CD14-positive monocyte (primary cell): ENCODE results near the gene RXRG. TPM values are rescaled to one million over a fixed set of nuclear protein-coding genes. Genes with fewer than 3 reads are reported as not detected.

Source experiments
- DNase-seq, 3 donors: peaks; one replicate each; pipeline ENCODE4 v3.0.0-alpha.2; 2011 to 2022
- H2AFZ ChIP-seq: 2 replicates; pipeline ENCODE4 v1.6.0; 2012; ENCODE audit warnings: mild to moderate bottlenecking, low read depth, low read length, inconsistent platforms; ENCODE audit not compliant: insufficient read depth, poor library complexity, severe bottlenecking
- H3K27ac ChIP-seq, 2 donors: 1 replicate in 1 of 2; 2 replicates in 1 of 2; pipeline ENCODE4 v1.5.1; 2012 to 2013; ENCODE audit warnings: low read length in 2 of 2, control low read depth in 1 of 2, inconsistent platforms in 1 of 2, low read depth in 1 of 2, mild to moderate bottlenecking in 1 of 2
- H3K27me3 ChIP-seq, 2 donors: one replicate each; pipeline versions ENCODE4 v1.6.0 to v1.6.1; 2011 to 2013; ENCODE audit warnings: low read length in 2 of 2; ENCODE audit not compliant: control insufficient read depth in 2 of 2, insufficient read depth in 2 of 2
- H3K36me3 ChIP-seq, 2 donors: replicated peaks in 1 of 2; 1 replicate in 1 of 2; 2 replicates in 1 of 2; pipeline versions ENCODE4 v1.5.1 to v1.6.1; 2012 to 2013; ENCODE audit warnings: low read length in 2 of 2, control low read depth in 1 of 2, inconsistent platforms in 1 of 2, mild to moderate bottlenecking in 1 of 2; ENCODE audit not compliant: insufficient read depth in 2 of 2, control insufficient read depth in 1 of 2
- H3K4me1 ChIP-seq, 2 donors: 1 replicate in 1 of 2; 2 replicates in 1 of 2; pipeline versions ENCODE4 v1.5.1 to v1.6.1; 2012 to 2013; ENCODE audit warnings: low read length in 2 of 2, control low read depth in 1 of 2, inconsistent platforms in 1 of 2, mild to moderate bottlenecking in 1 of 2, moderate library complexity in 1 of 2; ENCODE audit not compliant: insufficient read depth in 2 of 2, control insufficient read depth in 1 of 2
- H3K4me2 ChIP-seq: replicated peaks from 2 replicates; pipeline ENCODE3; 2012; ENCODE audit warnings: low read length, moderate library complexity, mild to moderate bottlenecking; ENCODE audit not compliant: poor library complexity, severe bottlenecking; ENCODE audit errors: extremely low read depth
- H3K4me3 ChIP-seq, 3 experiments: fragments of 200-600 bp in 1 of 3; sonication (generic) in 1 of 3; replicated peaks in 1 of 3; 1 replicate in 2 of 3; 2 replicates in 1 of 3; pipeline ENCODE4 v1.5.1; 2011 to 2013; ENCODE audit warnings: low read length in 3 of 3, mild to moderate bottlenecking in 3 of 3, control low read depth in 2 of 3, low read depth in 2 of 3, inconsistent platforms in 1 of 3, moderate library complexity in 1 of 3
- H3K79me2 ChIP-seq: 2 replicates; pipeline ENCODE4 v1.6.0; 2012; ENCODE audit warnings: mild to moderate bottlenecking, control low read depth, inconsistent platforms, low read length, moderate library complexity; ENCODE audit not compliant: insufficient read depth
- H3K9ac ChIP-seq: 2 replicates; pipeline ENCODE4 v1.6.0; 2017; ENCODE audit warnings: low read length, mild to moderate bottlenecking; ENCODE audit not compliant: insufficient read depth, poor library complexity, severe bottlenecking
- H3K9me3 ChIP-seq, 2 donors: replicated peaks in 1 of 2; 1 replicate in 1 of 2; 2 replicates in 1 of 2; pipeline versions ENCODE4 v1.5.1 to v1.6.1; 2012 to 2013; ENCODE audit warnings: low read length in 2 of 2, control low read depth in 1 of 2; ENCODE audit not compliant: control insufficient read depth in 1 of 2, insufficient read depth in 1 of 2
- H4K20me1 ChIP-seq: 2 replicates; pipeline ENCODE4 v1.6.0; 2012; ENCODE audit warnings: mild to moderate bottlenecking, low read length, control low read depth, moderate library complexity; ENCODE audit not compliant: insufficient read depth
- H3K27ac Mint-ChIP-seq, 7 donors: one replicate each; pipeline ENCODE4 v1.8.0; 2020; ENCODE audit warnings: mild to moderate bottlenecking in 7 of 7, mixed read lengths in 7 of 7, moderate library complexity in 6 of 7, inconsistent platforms in 2 of 7
- H3K27me3 Mint-ChIP-seq, 3 donors: one replicate each; pipeline ENCODE4 v1.8.0; 2021 to 2022; ENCODE audit warnings: low read depth in 3 of 3, mild to moderate bottlenecking in 3 of 3, mixed read lengths in 3 of 3, moderate library complexity in 3 of 3, inconsistent platforms in 1 of 3
- H3K36me3 Mint-ChIP-seq, 2 donors: one replicate each; pipeline ENCODE4 v1.8.0; 2020; ENCODE audit warnings: mixed read lengths in 2 of 2, inconsistent platforms in 1 of 2, mild to moderate bottlenecking in 1 of 2
- H3K4me1 Mint-ChIP-seq: one replicate; pipeline ENCODE4 v1.8.0; 2020; ENCODE audit warnings: mild to moderate bottlenecking, mixed read lengths
- H3K4me3 Mint-ChIP-seq, 2 donors: one replicate each; pipeline ENCODE4 v1.8.0; 2020; ENCODE audit warnings: mild to moderate bottlenecking in 2 of 2, mixed read lengths in 2 of 2, moderate library complexity in 1 of 2
- H3K9me3 Mint-ChIP-seq, 7 donors: one replicate each; pipeline ENCODE4 v1.8.0; 2020 to 2022; ENCODE audit warnings: mixed read lengths in 7 of 7, mild to moderate bottlenecking in 6 of 7, moderate library complexity in 6 of 7, inconsistent platforms in 2 of 7
- WGBS: methylation state at CpG from one replicate; pipeline ENCODE4 v1.1.5; 2013; ENCODE audit warnings: missing lambda C conversion rate; ENCODE audit not compliant: insufficient coverage; 5-methylcytosine and 5-hydroxymethylcytosine counted together
- intact Hi-C, 2 donors: fragments of 100-400 bp; cut with micrococcal nuclease; formaldehyde crosslinking; loops; one replicate each; pipeline versions ENCODE4 v1.15.0 to v1.15.1; 2023
- polyA plus RNA-seq, 3 donors: library from polyadenylated mRNA; depleted of rRNA in 1 of 3; unstranded in 2 of 3; stranded (reverse) in 1 of 3; fragments of 300-500 nt in 2 of 3; fragments of >200 nt in 1 of 3; fragmentation: Illumina TruSeq in 2 of 3; gene quantifications; 1 replicate in 2 of 3; 2 replicates in 1 of 3; pipeline ENCODE4 v1.2.3, GENCODE V29; 2012 to 2021
- TF ChIP-seq, protein P1 (sequence below): fragments of 200-600 bp; IDR thresholded peaks from one replicate; pipeline ENCODE4 v1.8.0; 2022; ENCODE audit warnings: antibody characterized with exemption, mild to moderate bottlenecking

Gene RXRG
- polyA plus RNA-seq, 3 donors: not detected

DNA sequence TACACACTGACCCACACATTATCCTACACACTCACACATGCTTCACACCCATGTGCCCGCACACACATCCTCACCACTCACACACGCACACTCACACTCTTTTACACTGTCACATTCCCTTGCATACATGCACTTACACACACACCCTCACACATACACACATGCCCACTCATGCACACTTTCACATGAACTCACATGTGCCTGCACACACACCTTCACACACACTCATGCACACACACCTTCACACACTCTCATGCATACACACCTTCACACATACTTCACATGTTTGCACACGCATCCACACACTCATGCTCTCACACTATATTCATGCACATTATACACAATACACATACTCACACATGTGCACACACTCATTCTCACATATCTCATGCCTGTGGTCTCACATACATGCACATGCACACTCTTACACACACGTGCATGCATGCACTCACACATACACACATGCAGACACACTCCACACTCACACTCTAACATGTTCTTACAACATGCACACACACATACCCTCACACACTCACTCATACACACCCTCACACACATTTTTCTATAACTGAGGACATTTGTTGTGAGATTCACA is 42.3 kb downstream of the RXRG start:
- Histone ChIP-seq H3K79me2 (no peaks in the 10 kb centered on the region), H3K9ac (no peak overlapping the region), H3K4me1 (peaks cover 0 to 5% of the 10 kb centered on the region in 2 donors), H3K27me3 (peaks cover 35 to 82% of the 10 kb centered on the region in 2 donors), H2AFZ (no peak overlapping the region), H3K27ac (no peak overlapping the region), H3K9me3 (no peaks in the 10 kb centered on the region), H3K36me3 (no peaks in the 10 kb centered on the region), H3K4me2 (no peak overlapping the region), H3K4me3 (no peak overlapping the region), H4K20me1 (no peaks in the 10 kb centered on the region)
- no peaks in the 10 kb centered on the region for H3K36me3 Mint-ChIP-seq
- peaks cover 0 to 2% (median 0%) of the 10 kb centered on the region in 7 donors for H3K9me3 Mint-ChIP-seq
- intact Hi-C loops: no loop called here
- no peak overlapping the region for H3K27ac Mint-ChIP-seq
- H3K4me1 Mint-ChIP-seq: peaks cover 6% of the 10 kb centered on the region
- no peak for DNase-seq
- WGBS: 86% methylated on average over 4 of the region's 4 CpGs
- TF ChIP-seq, protein P1, sequence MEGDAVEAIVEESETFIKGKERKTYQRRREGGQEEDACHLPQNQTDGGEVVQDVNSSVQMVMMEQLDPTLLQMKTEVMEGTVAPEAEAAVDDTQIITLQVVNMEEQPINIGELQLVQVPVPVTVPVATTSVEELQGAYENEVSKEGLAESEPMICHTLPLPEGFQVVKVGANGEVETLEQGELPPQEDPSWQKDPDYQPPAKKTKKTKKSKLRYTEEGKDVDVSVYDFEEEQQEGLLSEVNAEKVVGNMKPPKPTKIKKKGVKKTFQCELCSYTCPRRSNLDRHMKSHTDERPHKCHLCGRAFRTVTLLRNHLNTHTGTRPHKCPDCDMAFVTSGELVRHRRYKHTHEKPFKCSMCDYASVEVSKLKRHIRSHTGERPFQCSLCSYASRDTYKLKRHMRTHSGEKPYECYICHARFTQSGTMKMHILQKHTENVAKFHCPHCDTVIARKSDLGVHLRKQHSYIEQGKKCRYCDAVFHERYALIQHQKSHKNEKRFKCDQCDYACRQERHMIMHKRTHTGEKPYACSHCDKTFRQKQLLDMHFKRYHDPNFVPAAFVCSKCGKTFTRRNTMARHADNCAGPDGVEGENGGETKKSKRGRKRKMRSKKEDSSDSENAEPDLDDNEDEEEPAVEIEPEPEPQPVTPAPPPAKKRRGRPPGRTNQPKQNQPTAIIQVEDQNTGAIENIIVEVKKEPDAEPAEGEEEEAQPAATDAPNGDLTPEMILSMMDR: no peak
- no peak overlapping the region for H3K4me3 Mint-ChIP-seq
- H3K27me3 Mint-ChIP-seq: peaks cover 52 to 54% (median 53%) of the 10 kb centered on the region in 3 donors

DNA sequence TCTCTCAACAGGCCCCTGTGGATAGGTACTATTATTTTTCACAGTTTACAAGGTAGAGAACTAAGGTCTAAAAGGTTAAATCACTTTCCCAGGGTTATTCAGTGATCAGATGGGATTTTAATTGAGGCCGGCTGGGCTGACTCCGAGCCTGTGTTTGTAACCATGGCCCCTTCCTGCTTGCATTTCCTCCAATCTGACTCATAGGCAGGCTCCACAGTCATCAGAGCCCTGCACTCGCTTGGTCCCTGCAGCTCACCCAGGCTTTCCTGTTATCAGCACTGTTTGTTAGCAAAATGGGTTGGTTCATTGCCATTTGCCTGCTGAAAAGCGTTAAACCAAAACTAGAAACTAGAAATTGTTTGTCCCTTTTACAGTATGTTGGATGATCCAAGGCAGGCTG is 47.0 kb downstream of the RXRG start:
- no peaks in the 10 kb centered on the region for H3K36me3 Mint-ChIP-seq
- no peaks in the 10 kb centered on the region for H3K9me3 ChIP-seq
- 13% methylated on average over 3 of the region's 4 CpGs for WGBS
- DNase-seq: peak; percentile 13 to 52 (median 27)
- peaks cover 60 to 92% of the 10 kb centered on the region in 2 donors for H3K27me3 ChIP-seq
- intact Hi-C loops: loop anchor here in 1 of 2 donors (10.0 kb wide), 1 partner anchor 517 kb away; no protein-coding TSS in a partner anchor
- H3K27ac Mint-ChIP-seq: peak overlapping the region in 1 of 7 donors; percentile 28
- peaks cover 11 to 13% of the 10 kb centered on the region in 2 donors for H3K4me1 ChIP-seq
- H3K4me3 Mint-ChIP-seq: peak overlapping the region in 1 of 2 donors; percentile 33
- H3K4me2 ChIP-seq: no peak overlapping the region
- H3K79me2 ChIP-seq: no peaks in the 10 kb centered on the region
- H3K27me3 Mint-ChIP-seq: peaks cover 66 to 79% (median 74%) of the 10 kb centered on the region in 3 donors
- TF ChIP-seq, protein P1: no peak
- peaks cover 0 to 8% (median 0%) of the 10 kb centered on the region in 7 donors for H3K9me3 Mint-ChIP-seq
- no peak overlapping the region for H3K9ac ChIP-seq
- no peak overlapping the region for H2AFZ ChIP-seq
- H3K4me3 ChIP-seq: no peak overlapping the region
- H3K27ac ChIP-seq: no peak overlapping the region
- H3K4me1 Mint-ChIP-seq: peaks cover 19% of the 10 kb centered on the region
- no peaks in the 10 kb centered on the region for H3K36me3 ChIP-seq
- no peaks in the 10 kb centered on the region for H4K20me1 ChIP-seq
